Right lobe of liver (tissue), 4 donors: ENCODE results near the gene LTN1.

Experiments
- CTCF ChIP-seq, 4 donors: fragments of 200-600 bp in 3 of 4; fragments of 450-650 bp in 1 of 4; IDR thresholded peaks; one replicate each; pipeline versions ENCODE4 v1.5.1 to v1.8.0; 2016 to 2022; ENCODE audit warnings: antibody characterized with exemption in 4 of 4, mild to moderate bottlenecking in 2 of 4
- POLR2A ChIP-seq: fragments of 450-650 bp; IDR thresholded peaks from one replicate; pipeline ENCODE4 v1.6.1; 2017; ENCODE audit warnings: antibody characterized with exemption, mild to moderate bottlenecking
- donor health status: DM: no; HTN: no; CAD: no.
- donor health status: DM: no; HTN: no; CAD: no.
- donor health status: DM: no; HTN: yes; CAD: no.

GRCh38 chr21:28883931-28884330, 108.7 kb downstream of the LTN1 start:
- no peak for TF ChIP-seq CTCF (IDR thresholded peaks at IDR 0.05)
- TF ChIP-seq POLR2A: no peak
